Measurements from ENCODE around the gene MALRD1. TPM values are rescaled to one million over a fixed set of nuclear protein-coding genes. Genes with fewer than 3 reads are reported as not detected.

MALRD1 gene
- total RNA-seq, 1 donor from 2014 or later: 0.84 TPM

- H3K27ac Mint-ChIP-seq (ENCODE audit: unreplicated experiment): no peak overlapping the region
- peaks cover 10% of the 10 kb centered on the region for H3K9me3 Mint-ChIP-seq
- H3K27me3 Mint-ChIP-seq (ENCODE audit: low read depth): no peaks in the 10 kb centered on the region
- no peaks in the 10 kb centered on the region for H3K36me3 Mint-ChIP-seq (ENCODE audit: low read depth)
- no peaks in the 10 kb centered on the region for H3K4me1 Mint-ChIP-seq
- DNase-seq (ENCODE audit: low read depth, low spot score): no peak
- H3K4me3 Mint-ChIP-seq: no peak overlapping the region
- no peak for TF ChIP-seq CTCF (conservative IDR thresholded peaks at IDR 0.05)
Observed at GRCh38 chr10:19385846-19386450, 337.3 kb downstream of the MALRD1 start.

- H3K27ac Mint-ChIP-seq (ENCODE audit: unreplicated experiment): no peak overlapping the region
- no peaks in the 10 kb centered on the region for H3K4me1 Mint-ChIP-seq
- H3K36me3 Mint-ChIP-seq (ENCODE audit: low read depth): no peaks in the 10 kb centered on the region
- H3K9me3 Mint-ChIP-seq: peaks cover 2% of the 10 kb centered on the region
- no peak overlapping the region for H3K4me3 Mint-ChIP-seq
- no peaks in the 10 kb centered on the region for H3K27me3 Mint-ChIP-seq (ENCODE audit: low read depth)
- no peak for DNase-seq (ENCODE audit: low read depth, low spot score)
- TF ChIP-seq CTCF (conservative IDR thresholded peaks at IDR 0.05): no peak
Observed at GRCh38 chr10:19408924-19409323, 360.3 kb downstream of the MALRD1 start.

- Mint-ChIP-seq H3K36me3 (ENCODE audit: low read depth) (no peaks in the 10 kb centered on the region), H3K9me3 (peaks cover 2% of the 10 kb centered on the region), H3K27me3 (ENCODE audit: low read depth) (no peaks in the 10 kb centered on the region), H3K4me3 (no peak overlapping the region), H3K4me1 (no peaks in the 10 kb centered on the region), H3K27ac (ENCODE audit: unreplicated experiment) (no peak overlapping the region)
- no peak for DNase-seq (ENCODE audit: low read depth, low spot score)
- peak; percentile 34 for TF ChIP-seq CTCF (conservative IDR thresholded peaks at IDR 0.05)
Observed at GRCh38 chr10:19411119-19411518, 362.5 kb downstream of the MALRD1 start.

- Mint-ChIP-seq H3K4me3 (no peak overlapping the region), H3K9me3 (peaks cover 2% of the 10 kb centered on the region), H3K27ac (ENCODE audit: unreplicated experiment) (no peak overlapping the region), H3K4me1 (no peaks in the 10 kb centered on the region), H3K27me3 (ENCODE audit: low read depth) (no peaks in the 10 kb centered on the region), H3K36me3 (ENCODE audit: low read depth) (no peaks in the 10 kb centered on the region)
- DNase-seq (ENCODE audit: low read depth, low spot score): no peak
- peak; percentile 72 for TF ChIP-seq CTCF (conservative IDR thresholded peaks at IDR 0.05)
Observed at GRCh38 chr10:19412531-19412930, 363.9 kb downstream of the MALRD1 start.

GRCh38 chr10:19416164-19416563 lies 367.6 kb downstream of the MALRD1 start:
- Mint-ChIP-seq H3K36me3 (ENCODE audit: low read depth) (no peaks in the 10 kb centered on the region), H3K4me3 (no peak overlapping the region), H3K9me3 (no peaks in the 10 kb centered on the region), H3K27me3 (ENCODE audit: low read depth) (peaks cover 2% of the 10 kb centered on the region), H3K27ac (ENCODE audit: unreplicated experiment) (no peak overlapping the region), H3K4me1 (no peaks in the 10 kb centered on the region)
- no peak for DNase-seq (ENCODE audit: low read depth, low spot score)
- no peak for TF ChIP-seq CTCF (conservative IDR thresholded peaks at IDR 0.05)
